Smooth muscle cell (in vitro differentiated cells): Measurements from ENCODE around the gene MYO5C. TPM values are rescaled to one million over a fixed set of nuclear protein-coding genes. Genes with fewer than 3 reads are reported as not detected.
A peak's percentile ranks its signal among the peaks of the same experiment; 100 is the strongest.

Experiments
- DNase-seq: peaks from one replicate; lab custom pipeline; 2025; ENCODE audit not compliant: unreplicated experiment; lab: John Stamatoyannopoulos, UW
- H2AFZ ChIP-seq: fragments of 200-600 bp; sonication (generic); 2 replicates; pipeline ENCODE4 v1.6.0; 2016; ENCODE audit warnings: antibody characterized with exemption, low read depth, mild to moderate bottlenecking
- H3F3A ChIP-seq: fragments of 200-600 bp; sonication (generic); 2 replicates; pipeline ENCODE4 v1.6.0; 2017; ENCODE audit warnings: antibody characterized with exemption, low read depth
- H3K27ac ChIP-seq: fragments of 200-600 bp; sonication (generic); 2 replicates; pipeline ENCODE4 v1.5.1; 2016; ENCODE audit warnings: low read depth, mild to moderate bottlenecking
- H3K27me3 ChIP-seq: fragments of 200-600 bp; sonication (generic); 2 replicates; pipeline ENCODE4 v1.6.1; 2016; ENCODE audit warnings: low read depth, mild to moderate bottlenecking
- H3K36me3 ChIP-seq: fragments of 200-600 bp; sonication (generic); 2 replicates; pipeline ENCODE4 v1.5.1; 2016; ENCODE audit warnings: low read depth
- H3K4me1 ChIP-seq: fragments of 200-600 bp; sonication (generic); 2 replicates; pipeline ENCODE4 v1.5.1; 2016; ENCODE audit warnings: low read depth
- H3K4me2 ChIP-seq: fragments of 200-600 bp; sonication (generic); 2 replicates; pipeline ENCODE4 v1.6.0; 2016; ENCODE audit warnings: mild to moderate bottlenecking
- H3K4me3 ChIP-seq: fragments of 200-600 bp; sonication (generic); 2 replicates; pipeline ENCODE4 v1.5.1; 2016; ENCODE audit warnings: mild to moderate bottlenecking
- H3K79me2 ChIP-seq: fragments of 200-600 bp; sonication (generic); 2 replicates; pipeline ENCODE4 v1.6.0; 2016; ENCODE audit warnings: low read depth, mild to moderate bottlenecking
- H3K9ac ChIP-seq: fragments of 200-600 bp; sonication (generic); 2 replicates; pipeline ENCODE4 v1.6.0; 2016; ENCODE audit warnings: low read depth
- H3K9me3 ChIP-seq: fragments of 200-600 bp; sonication (generic); replicated peaks from 2 replicates; pipeline ENCODE4 v1.5.1; 2016; ENCODE audit warnings: low read depth
- H4K20me1 ChIP-seq: fragments of 200-600 bp; sonication (generic); 2 replicates; pipeline ENCODE4 v1.6.0; 2016; ENCODE audit warnings: low read depth
- CTCF ChIP-seq: fragments of 200-600 bp; sonication (generic); IDR thresholded peaks from 2 replicates; pipeline ENCODE4 v1.5.1; 2017; ENCODE audit warnings: borderline replicate concordance, mild to moderate bottlenecking, antibody characterized with exemption; ENCODE audit not compliant: insufficient read depth, poor library complexity, severe bottlenecking
- WGBS: methylation state at CpG from one replicate; pipeline ENCODE4 v1.1.7; 2016; ENCODE audit warnings: low lambda C conversion rate; 5-methylcytosine and 5-hydroxymethylcytosine counted together
- microRNA counts: library from miRNA; unstranded; fragments of <30 nt; microRNA quantifications from one replicate; lab custom pipeline; 2016
- microRNA-seq: library from miRNA; unstranded; fragments of <30 nt; microRNA quantifications from one replicate; pipeline ENCODE4, GENCODE V29; 2016; ENCODE audit warnings: borderline number of aligned reads
- polyA plus RNA-seq: library from polyadenylated mRNA; unstranded; fragments of >200 nt; fragmentation: Nextera tagmentation; extraction: Ambion mirVana; gene quantifications from 2 replicates; pipeline ENCODE4 v1.2.1, GENCODE V29; 2016
- small RNA-seq: library from RNA; depleted of rRNA; stranded (forward); fragments of <200 nt; gene quantifications from one replicate; pipeline ENCODE3, GENCODE V24; 2014
- total RNA-seq: library from RNA; depleted of rRNA; stranded (reverse); fragments of >200 nt; gene quantifications from 2 replicates; pipeline ENCODE4 v1.2.3, GENCODE V29; 2014

Gene MYO5C
- total and polyA plus RNA-seq, 2 experiments from 2014 or later = 0.26 to 1.5 TPM

- H2AFZ ChIP-seq = no peak overlapping the region
- H3K27me3 ChIP-seq = no peaks in the 10 kb centered on the region
- H3K9ac ChIP-seq = no peak overlapping the region
- H3K79me2 ChIP-seq = no peaks in the 10 kb centered on the region
- H4K20me1 ChIP-seq = no peaks in the 10 kb centered on the region
- no peak for DNase-seq
- no peaks in the 10 kb centered on the region for H3K36me3 ChIP-seq
- TF ChIP-seq CTCF = no peak
- no peak overlapping the region for H3K4me3 ChIP-seq
- 100% methylated on average over 2 of the region's 2 CpGs for WGBS
- peaks cover 12% of the 10 kb centered on the region for H3F3A ChIP-seq
- H3K27ac ChIP-seq = no peak overlapping the region
- H3K4me2 ChIP-seq = no peak overlapping the region
- no peaks in the 10 kb centered on the region for H3K4me1 ChIP-seq
- H3K9me3 ChIP-seq = no peaks in the 10 kb centered on the region
Measured at GRCh38 chr15:52146261-52146660, 149.3 kb downstream of the MYO5C start.

- H3K4me2 ChIP-seq = peak overlapping the region; percentile 66
- peaks cover 12% of the 10 kb centered on the region for H3F3A ChIP-seq
- no peaks in the 10 kb centered on the region for H3K36me3 ChIP-seq
- H3K9me3 ChIP-seq = no peaks in the 10 kb centered on the region
- H3K27ac ChIP-seq = peak overlapping the region; percentile 93
- DNase-seq = no peak
- peak overlapping the region; percentile 63 for H3K9ac ChIP-seq
- H2AFZ ChIP-seq = no peak overlapping the region
- no peaks in the 10 kb centered on the region for H4K20me1 ChIP-seq
- H3K4me1 ChIP-seq = no peaks in the 10 kb centered on the region
- H3K79me2 ChIP-seq = no peaks in the 10 kb centered on the region
- H3K27me3 ChIP-seq = no peaks in the 10 kb centered on the region
- WGBS = 51% methylated on average over 7 of the region's 7 CpGs
- H3K4me3 ChIP-seq = no peak overlapping the region
- TF ChIP-seq CTCF = no peak
Measured at GRCh38 chr15:52144656-52145178, 150.9 kb downstream of the MYO5C start.

- Histone ChIP-seq H4K20me1 (no peaks in the 10 kb centered on the region), H3K36me3 (no peaks in the 10 kb centered on the region), H3K9me3 (no peaks in the 10 kb centered on the region), H3K79me2 (no peaks in the 10 kb centered on the region), H3K4me2 (peak overlapping the region; percentile 66), H3K9ac (peak overlapping the region; percentile 63), H3K27ac (peak overlapping the region; percentile 93), H3K4me1 (no peaks in the 10 kb centered on the region), H2AFZ (no peak overlapping the region), H3F3A (peaks cover 12% of the 10 kb centered on the region), H3K27me3 (no peaks in the 10 kb centered on the region), H3K4me3 (no peak overlapping the region)
- WGBS = 35% methylated on average over 11 of the region's 11 CpGs
- DNase-seq = no peak
- no peak for TF ChIP-seq CTCF
Measured at GRCh38 chr15:52143873-52144272, 151.7 kb downstream of the MYO5C start.

MicroRNA genes within 50 kb of the gene (microRNA counts, 767-probe panel; counts per million panel counts)
- microRNA hsa-miR-1266 (lab: Ali Mortazavi, UCI) = 183 counts per million

Small RNA genes lying within 50 kb of the gene (microRNA-seq; reads per million reads assigned to microRNA genes)
- not detected for gene MIR1266

Small RNA genes lying within 50 kb of the gene (small RNA-seq; reads per million reads assigned to genes)
- gene MIR1266 = not detected
- not detected for gene RF00019

Other genes starting within 250 kb of the MYO5C start
- 0.31 TPM in 1 of 2 replicates, not detected in the other for gene BCL2L10, start 183.0 kb downstream of the MYO5C start, total RNA-seq
- gene BCL2L10, start 183.0 kb downstream of the MYO5C start, polyA plus RNA-seq = not detected in 2 replicates
- gene GNB5, start 104.4 kb downstream of the MYO5C start, total RNA-seq = 14.0 and 20.7 TPM in 2 replicates
- 22.7 and 25.1 TPM in 2 replicates for gene GNB5, start 104.4 kb downstream of the MYO5C start, polyA plus RNA-seq
- gene MYO5A, start 233.1 kb upstream of the MYO5C start, total RNA-seq = 68.8 and 72.1 TPM in 2 replicates
- 22.4 and 29.4 TPM in 2 replicates for gene MYO5A, start 233.1 kb upstream of the MYO5C start, polyA plus RNA-seq